Prostate gland (tissue), 2 donors: Measurements from ENCODE around the gene GDF15.

Experiments
- CTCF ChIP-seq, 4 experiments: fragments of 200-600 bp in 2 of 4; fragments of 450-650 bp in 2 of 4; sonication (generic) in 2 of 4; IDR thresholded peaks; 1 replicate in 3 of 4; 2 replicates in 1 of 4; pipeline ENCODE4 v1.5.1; 2016 to 2019; ENCODE audit warnings: antibody characterized with exemption in 4 of 4, mild to moderate bottlenecking in 2 of 4, moderate library complexity in 2 of 4
- POLR2A ChIP-seq: fragments of 450-650 bp; IDR thresholded peaks from one replicate; pipeline ENCODE4 v1.6.1; 2016; ENCODE audit warnings: antibody characterized with exemption, mild to moderate bottlenecking

GRCh38 chr19:18429717-18430416 lies 43.9 kb downstream of the GDF15 start:
- no peak for TF ChIP-seq CTCF (IDR thresholded peaks at IDR 0.05)
- no peak for TF ChIP-seq POLR2A
